ENCODE measurements around the gene CCNK.

Gene CCNK

DNA sequence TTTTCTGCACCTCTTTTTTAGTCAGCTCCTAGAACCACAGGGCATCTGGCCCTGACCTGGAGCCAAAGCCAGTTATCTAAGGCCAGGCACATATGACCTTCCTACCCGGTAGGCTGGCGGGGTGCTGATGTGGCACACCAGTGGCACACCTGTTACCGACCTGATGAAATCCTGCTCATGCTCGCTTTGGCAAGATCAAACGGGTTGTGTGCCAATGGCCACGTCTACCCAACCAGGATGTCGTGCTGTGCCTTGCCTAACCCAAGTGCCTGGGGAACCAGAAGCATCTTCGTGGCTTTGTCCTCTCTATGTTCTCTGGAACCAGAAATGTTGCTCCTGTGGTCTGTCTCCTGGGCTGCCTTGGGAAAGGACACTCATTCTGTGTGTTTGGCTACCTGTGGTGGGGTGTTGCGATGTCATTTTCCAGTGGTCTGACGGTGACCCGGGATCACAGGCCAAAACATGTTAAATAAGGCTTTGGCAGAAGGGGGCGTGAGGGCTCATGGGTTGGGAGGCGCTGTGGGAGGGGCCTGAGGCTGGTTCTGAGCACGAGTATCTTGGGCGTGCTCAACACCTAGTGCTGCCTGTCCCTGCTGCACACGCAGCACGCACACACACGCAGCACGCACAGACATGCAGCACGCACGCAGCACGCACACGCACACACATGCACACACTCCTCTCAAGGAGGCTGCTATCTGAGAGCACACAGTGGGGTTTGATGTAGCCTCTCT is 27.9 kb downstream of the CCNK start:
- DNase-seq = no peak

GRCh38 chr14:99509871-99510555 is 28.8 kb downstream of the CCNK start:
- DNase-seq = no peak

- DNase-seq = no peak
These were observed 29.4 kb downstream of the CCNK start for GRCh38 chr14:99510556-99511139.

DNA sequence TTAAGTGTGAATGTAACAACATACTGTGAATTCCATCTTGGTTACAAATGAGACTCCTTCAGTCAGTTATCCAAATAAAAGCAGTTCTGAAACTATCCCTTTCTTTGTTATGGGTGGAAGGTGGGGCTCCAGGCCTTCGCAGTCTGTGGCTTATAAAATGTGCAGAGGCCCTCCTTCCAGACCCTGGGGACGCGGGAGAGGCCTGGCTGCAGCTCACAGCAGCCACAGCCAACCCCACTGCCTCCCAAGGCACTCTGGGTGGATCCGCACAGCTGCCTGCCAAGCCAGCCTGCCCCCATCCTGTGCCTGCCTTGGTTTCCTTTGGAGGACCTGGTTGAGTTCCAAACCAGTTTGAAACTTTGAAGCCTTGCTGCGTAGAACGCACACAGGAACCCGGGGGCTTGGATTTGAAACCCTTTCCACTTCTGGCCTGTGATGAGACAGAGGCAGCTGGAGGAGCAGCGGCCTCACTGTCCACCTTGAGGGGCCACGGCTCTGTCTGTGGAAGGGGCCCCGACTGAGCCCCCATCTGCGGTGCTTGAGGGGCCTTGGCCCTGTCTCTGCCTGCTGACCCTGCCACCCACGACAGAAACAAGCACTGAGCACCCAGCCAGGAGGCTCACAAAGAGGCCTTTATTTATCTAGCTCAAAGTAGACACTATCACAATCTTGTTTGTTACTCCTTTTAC is 30.4 kb downstream of the CCNK start:
- DNase-seq = no peak

- DNase-seq = no peak
These were observed 30.9 kb downstream of the CCNK start for GRCh38 chr14:99512110-99512449.

GRCh38 chr14:99512571-99513182 is 31.5 kb downstream of the CCNK start:
- DNase-seq = no peak

DNA sequence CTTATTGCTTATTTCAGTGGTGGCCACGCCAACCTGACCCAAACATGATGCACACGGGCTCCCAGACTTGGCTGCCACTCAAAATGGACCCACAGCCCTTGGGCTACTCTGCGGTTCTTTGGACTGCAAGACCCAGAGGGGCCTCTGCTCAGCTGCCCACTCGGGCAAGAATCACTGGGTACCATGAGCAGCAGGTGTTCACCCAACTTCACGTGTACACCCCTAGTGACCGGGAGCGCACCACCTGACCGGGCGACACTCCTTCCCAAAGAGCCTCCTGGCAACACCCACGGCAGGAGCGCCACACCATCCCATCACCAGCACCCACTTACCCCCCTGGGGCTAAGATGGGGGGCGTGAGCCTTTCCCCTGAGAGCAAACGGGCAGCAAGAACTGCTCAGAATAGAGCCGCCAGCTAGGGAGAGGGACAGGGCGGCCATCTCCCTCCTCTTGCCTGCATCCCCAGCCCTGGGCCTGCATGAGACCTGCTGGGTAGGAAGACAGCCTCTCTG is 32.0 kb downstream of the CCNK start:
- no peak for DNase-seq

DNA sequence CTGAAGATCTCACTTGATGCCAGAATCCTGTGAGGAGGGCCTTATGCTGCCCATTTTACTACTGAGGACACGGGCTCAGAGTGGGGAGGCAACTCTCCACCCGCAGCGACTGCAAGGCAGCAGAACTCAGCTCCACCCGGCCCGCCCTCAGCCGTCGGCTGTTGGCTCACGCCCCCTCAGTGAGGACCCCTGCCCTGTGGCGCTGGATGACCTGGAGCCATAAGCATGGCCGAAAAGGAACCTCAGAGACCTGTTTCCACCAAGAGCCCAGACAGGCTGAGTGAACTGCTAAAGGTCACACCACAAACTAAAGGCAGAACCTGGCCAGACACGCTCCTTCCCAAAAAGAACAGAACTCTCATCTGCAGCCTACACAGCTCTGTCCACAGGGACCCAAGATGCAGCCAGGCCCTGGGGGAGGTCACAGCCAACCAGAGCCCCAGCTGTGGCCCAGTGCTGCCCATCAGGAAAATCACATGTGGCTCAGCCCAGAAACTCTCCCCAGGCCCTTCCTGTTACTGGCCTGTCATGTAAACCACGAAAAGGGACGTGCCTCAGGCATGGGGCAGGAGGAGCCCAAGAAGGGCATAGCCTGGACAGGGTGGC is 32.8 kb downstream of the CCNK start:
- no peak for DNase-seq

- DNase-seq = no peak
These were observed 33.5 kb downstream of the CCNK start for GRCh38 chr14:99514552-99515300.

- no peak for DNase-seq
These were observed 34.3 kb downstream of the CCNK start for GRCh38 chr14:99515301-99516155.

DNA sequence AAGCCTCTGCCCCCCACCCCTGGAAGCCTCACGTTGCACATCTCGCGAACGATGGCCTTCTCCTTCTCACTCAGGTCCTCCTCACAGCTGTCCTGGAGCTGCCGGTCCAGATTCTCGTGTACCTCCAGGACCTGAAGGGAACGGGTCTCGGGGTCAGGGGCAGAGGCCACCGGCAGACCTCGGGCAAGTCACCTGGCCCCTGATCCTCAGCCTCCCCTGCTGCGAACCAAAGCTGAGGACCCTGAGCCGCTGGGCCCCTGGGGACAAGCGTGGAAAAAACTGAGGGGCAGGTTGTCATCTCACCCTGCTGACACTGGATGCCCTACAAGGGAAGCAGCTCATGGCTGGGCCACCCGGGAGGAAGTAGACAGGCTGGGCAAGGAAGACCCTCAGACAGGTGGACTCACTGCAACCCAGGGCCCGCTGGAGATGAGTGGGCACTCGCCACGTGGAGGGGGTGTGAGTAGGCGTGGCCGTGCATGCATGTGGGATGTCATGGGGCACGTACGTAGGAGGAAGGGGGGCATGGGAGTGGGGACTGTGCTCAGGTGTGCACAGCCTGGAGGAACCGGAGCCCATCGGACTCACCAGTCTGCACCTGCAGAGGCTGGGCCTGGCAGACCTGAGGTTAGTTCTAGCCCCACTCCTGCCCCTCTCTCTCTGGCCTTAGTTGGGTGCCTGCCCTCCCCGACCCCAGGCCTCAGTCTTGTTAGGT is 35.1 kb downstream of the CCNK start:
- DNase-seq = no peak

GRCh38 chr14:99516871-99517642 is 35.8 kb downstream of the CCNK start:
- no peak for DNase-seq

- DNase-seq = no peak
These were observed 36.6 kb downstream of the CCNK start for GRCh38 chr14:99517643-99518381.

DNA sequence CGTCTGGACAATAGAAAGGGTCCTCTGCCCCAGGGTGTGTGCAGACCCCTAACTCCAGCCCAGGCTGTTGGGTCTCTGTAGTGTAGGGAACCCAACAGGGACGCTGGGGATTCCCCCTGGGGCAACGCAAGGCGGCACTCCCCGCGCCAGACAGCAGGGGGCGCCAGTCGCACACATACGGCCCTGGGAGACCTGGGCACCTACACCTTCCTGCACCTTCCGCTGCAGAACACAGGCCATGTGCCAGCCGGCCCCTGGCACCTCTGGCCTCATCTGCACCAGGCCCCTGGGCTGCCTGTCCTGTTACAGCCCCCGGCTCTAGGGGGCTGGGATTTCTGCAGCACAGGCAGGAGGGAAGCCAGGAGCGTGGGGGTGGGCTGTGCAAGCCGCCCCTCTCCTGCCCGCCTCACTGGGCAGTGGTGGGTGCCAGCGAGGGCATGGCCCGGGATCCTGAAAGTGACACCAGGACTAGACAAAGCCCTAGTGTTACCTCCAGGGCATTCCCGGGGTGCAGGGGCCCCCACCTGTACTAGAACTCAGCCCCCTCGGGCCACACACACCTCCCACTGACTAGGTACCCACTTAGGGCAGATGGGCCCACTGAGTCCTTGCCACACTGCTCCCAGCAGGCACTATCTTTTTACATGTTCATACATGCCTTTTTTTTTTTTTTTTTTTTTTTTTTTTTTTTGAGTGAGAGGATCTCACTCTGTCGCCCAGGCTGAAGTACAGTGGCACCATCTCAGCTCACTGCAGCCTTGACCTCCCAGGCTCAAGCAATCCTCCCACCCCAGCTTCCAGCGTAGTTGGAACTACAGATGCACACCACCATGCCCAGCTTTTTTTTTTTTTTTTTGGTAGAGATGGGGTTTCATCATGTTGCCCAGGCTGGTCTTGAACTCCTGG is 37.5 kb downstream of the CCNK start:
- peak; percentile 81 for DNase-seq

DNA sequence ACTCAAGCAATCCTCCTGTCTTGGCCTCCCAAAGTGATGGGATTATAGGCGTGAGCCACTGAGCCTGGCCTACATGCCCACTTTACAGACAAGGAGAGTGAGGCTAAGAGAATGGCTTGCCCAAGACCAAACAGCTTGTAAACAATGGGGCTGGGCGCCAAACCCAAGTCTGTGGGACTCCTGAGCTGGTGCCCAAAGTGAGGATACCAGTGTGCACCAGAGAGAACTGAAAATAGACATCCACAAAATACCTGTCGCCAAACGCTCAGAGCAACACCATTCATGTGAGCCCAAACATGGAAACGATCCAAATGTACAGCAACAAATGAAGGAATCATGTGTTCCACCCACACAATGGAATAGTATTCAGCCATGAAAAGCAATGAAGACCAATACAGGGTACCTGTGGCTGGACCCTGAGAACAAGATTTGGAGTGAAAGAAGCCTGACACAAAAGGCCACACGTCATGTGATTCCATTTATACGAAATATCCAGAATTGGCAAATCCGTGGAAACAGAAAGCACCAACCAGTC is 38.2 kb downstream of the CCNK start:
- DNase-seq = no peak

GRCh38 chr14:99519931-99520421 is 38.8 kb downstream of the CCNK start:
- DNase-seq = no peak

DNA sequence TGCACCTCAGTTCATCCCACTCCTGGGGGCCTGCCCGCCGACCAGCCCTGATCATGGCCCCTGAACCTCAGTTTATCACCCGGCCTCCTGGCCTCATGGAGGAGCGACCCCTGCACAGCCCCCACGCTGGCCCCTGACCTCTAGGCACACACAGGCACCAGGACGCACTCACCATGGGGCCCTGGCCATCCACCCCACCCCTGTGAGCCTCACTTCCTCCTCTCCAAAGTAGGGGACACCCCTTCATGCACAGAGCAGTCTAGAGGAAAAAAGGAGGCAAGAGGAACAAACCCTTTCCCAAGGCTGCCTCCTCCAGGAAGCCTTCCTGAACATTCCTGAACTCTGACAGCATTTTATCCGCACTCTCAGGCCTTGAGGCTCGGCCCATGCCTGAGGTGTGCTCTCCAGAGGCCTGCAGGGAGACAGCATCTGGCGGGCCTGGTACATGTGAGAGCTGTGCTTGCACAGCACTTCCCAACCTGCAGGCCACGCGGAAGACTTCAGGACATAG is 39.4 kb downstream of the CCNK start:
- DNase-seq = no peak
